Stimulated activated CD8-positive, alpha-beta memory T cell treated with anti-CD3 and anti-CD28 coated beads, Interleukin-15, amount 100 ng/mL, for 48 hours (primary cell): Measurements from ENCODE around the gene CLDND1.
A peak's percentile ranks its signal among the peaks of the same experiment; 100 is the strongest.
"Not testable (repeated sequence)": the region's sequence is repeated elsewhere in the genome, so short reads cannot be mapped to it uniquely, and the experiment has no call there.

Source experiments
- DNase-seq, 2 donors: peaks; one replicate each; pipeline ENCODE4 v3.0.0-alpha.2; 2020; ENCODE audit warnings: low read depth in 2 of 2

The CLDND1 gene

GRCh38 chr3:98522544-98523281 is at the start of gene CLDND1:
CLDND1 (minus strand) TSS chr3:98522902; CDS start chr3:98521424, 1,478 bp downstream.
- peak; percentile 92 to 94 for DNase-seq

DNA sequence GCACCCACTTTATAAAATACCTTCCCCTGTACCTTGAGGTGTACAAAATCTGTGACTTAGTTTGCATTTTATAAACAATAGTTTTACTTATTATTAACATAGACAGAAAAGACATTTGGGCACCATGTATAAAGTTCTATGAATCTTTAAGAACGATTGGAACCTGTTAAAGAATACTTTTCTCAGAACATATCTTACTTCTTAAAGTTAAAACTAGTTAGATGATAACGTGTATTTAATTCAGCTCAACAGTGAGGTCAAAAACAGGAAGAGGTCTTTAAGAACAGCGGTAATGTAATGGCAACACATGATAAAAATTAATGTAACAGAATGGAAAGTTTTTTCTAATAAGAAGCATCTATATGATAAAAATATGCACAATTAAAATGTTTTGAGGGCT is 45.7 kb upstream of the CLDND1 start:
- DNase-seq, result no peak

DNA sequence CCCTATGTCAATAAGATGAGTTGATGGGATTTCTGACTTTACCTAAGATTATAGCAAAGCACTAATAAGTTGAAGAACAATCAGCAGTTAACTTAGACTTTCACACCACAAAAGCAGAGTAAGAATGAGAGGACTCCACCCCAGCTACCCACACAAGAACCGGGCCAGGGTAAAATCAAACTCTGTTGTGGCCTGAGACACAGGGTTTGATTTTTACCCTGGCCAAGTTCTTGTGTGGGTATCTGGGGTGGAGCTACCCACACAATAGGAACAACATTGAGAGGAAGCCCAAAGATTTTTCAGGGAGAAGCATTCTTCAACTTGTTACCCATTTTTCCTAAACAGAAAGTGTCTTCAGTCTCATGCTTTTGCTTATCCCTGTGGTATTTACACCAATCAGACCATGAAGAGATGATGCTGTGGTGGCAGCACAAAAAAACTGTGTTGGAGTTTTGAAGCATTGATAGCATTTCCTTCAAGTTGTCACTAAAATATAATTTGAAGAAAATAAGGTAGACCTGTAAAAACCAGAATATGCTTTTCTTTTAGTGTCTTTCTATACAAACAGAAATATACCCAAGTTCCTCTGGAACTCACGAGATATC is 45.1 kb upstream of the CLDND1 start:
- no peak for DNase-seq

- DNase-seq, result no peak
These were observed 43.1 kb upstream of the CLDND1 start for GRCh38 chr3:98565843-98566242.

DNA sequence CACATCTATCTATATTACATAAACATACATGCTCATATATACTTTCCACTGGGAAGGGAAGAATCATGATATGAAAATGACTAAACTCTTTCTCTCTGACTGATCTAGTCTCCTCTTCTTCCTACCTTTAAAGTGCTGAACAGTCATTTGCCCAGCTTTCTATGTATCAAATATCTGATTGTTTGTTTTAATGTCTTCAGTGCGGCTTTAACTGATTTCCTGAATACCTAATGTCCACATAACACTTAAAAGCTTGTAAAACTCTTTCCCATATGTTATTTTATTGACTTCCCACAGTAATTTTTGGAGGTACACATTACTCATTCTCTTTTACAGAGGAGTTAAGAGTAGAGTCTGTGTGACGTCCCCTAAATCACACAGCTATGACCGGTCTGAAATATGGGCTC is 42.5 kb upstream of the CLDND1 start:
- DNase-seq, result no peak

GRCh38 chr3:98564282-98565005 is 41.7 kb upstream of the CLDND1 start:
- no peak for DNase-seq

GRCh38 chr3:98563661-98564281 is 41.1 kb upstream of the CLDND1 start:
- no peak for DNase-seq

DNA sequence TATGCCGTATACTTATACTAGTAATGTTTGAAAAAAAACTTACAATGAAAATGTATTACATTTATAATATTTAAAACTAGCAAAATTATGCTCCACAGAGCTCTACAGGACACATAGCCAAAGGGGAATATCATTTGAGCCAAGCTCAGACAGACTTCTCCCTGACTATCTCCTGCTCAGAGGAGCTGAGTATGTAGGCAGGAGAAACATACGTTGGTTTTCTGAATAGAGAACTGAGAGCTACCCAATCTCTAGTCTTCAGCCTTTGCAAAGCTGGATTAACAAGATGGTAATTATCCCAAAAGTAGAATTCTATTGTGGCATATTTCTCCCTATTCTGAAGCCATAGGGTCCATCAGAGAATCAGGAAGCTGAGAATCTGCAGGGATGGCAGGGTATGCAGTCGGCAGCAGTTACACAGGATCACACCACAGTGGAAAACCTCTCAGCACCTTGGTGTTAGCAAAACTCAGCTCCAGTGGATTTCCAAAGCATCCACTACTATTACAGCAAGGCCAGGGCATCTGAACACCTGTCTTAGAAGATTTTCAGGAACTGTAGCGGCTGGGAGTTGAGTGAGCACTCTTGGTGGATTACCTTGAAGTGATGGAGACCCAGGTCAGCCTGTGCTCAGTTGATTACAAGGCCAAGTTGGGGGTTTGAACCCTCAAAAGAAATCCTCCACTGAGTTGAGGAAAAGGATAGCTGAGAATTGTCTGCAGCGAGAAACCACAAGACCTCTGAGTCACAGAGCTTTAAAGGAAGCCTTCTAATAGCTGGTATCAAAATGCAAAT is 39.2 kb upstream of the CLDND1 start:
- DNase-seq, result no peak

DNA sequence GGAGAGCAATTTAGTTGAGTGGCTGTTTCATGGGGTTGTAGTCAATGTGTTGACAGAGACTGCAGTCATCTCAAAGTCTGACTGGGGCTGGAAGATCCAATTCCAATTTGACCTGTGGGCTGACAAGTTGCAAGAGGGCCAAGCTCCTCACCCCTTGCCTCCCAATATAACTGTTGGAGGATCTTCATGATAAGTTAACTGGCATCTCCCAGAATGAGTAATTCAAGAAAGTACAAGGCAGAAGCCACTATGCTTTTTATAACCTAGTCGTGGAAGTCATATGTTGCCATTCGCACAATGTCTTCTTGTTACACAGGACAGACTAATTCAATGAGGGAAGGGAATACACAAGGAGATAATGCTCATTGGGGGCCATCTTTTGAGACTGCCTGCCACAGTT is 38.2 kb upstream of the CLDND1 start:
- no peak for DNase-seq

- not testable (repeated sequence) for DNase-seq
These were observed 37.1 kb upstream of the CLDND1 start for GRCh38 chr3:98559769-98560168.

- no peak for DNase-seq
These were observed 35.6 kb upstream of the CLDND1 start for GRCh38 chr3:98558100-98558827.

DNA sequence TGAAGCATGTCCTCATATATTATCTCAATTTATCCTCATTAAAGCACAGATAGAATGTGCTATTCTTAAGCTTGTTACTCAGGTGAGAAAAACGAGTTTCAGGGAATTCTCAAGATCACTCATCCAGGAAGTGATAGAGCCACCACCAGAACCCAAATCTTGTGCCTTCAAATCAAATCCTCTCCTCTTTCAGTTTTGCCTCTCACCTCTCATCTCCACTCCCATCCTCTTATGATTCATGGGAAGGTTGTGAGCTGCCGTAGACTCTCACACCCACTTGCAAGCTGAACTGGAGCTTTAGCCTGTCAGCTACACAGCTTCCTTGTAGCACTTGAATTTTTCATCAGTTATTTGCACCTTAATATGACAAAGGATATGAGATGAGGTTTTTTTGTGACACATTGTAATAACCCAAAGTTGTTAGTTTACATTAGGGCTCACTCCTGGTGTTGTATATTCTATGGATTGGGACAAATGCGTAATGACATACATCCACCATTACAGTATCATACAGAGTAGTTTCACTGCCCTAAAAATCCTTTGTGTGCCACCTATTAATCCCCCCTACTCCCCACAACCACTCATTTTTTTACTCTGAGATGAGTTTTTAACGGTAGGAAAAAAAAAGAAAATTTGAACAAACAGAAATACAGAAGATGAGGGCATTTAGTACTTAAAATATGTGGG is 34.8 kb upstream of the CLDND1 start:
- DNase-seq, result peak in 1 of 2 donors; percentile 44

GRCh38 chr3:98556164-98557130 is 33.7 kb upstream of the CLDND1 start:
- peak; percentile 61 to 66 for DNase-seq

- no peak for DNase-seq
These were observed 32.3 kb upstream of the CLDND1 start for GRCh38 chr3:98555025-98555379.

DNA sequence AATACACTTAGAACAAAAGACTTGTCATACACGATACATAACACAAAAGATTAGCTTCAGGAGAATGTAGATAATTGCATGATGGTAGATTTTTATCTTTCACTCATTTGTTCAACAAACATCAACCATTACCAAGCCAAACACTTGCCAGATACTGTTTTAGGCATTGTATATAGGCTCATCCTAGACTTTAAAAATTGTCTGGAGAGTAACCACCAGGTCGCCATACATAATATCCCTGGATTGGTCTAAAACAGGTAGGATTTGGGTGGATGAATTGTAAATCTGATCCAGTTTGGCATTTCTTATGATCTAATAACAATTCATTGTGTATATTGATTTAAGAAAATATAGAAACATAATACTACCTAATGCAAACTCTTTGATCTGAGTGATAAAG is 31.9 kb upstream of the CLDND1 start:
- DNase-seq, result no peak

GRCh38 chr3:98553753-98554152 is 31.1 kb upstream of the CLDND1 start:
- no peak for DNase-seq

DNA sequence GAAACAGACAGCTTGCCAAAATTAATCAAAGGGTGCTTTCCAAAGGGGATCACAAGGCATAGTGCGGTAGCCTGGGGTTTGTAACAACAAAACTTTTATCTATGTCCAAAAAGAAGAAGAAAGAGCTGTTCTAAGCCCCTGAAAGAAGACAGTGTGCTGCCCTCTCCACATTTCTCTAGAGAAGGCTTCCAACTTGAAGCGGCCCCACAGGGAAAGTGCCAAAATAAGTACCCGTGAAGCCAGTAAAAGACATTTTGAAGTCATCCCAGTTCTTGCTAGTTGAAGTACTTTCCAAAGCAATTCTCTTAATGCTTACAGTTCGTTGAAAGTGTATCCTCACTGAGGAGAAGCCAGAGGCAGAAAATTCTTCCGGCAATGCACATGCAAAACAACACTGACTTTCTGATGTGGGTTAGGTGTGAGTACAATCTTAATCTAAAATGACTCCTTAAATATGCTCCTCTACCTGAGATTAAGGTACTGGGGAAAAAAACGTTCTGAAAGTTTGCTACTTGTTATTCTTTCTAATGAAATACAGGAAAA is 30.4 kb upstream of the CLDND1 start:
- DNase-seq, result no peak

GRCh38 chr3:98552232-98553020 is 29.7 kb upstream of the CLDND1 start:
- DNase-seq, result no peak
